HG03439 (cell line): ENCODE results near the gene PABPN1L.

Experiments
- ATAC-seq: cut with Tn5 transposase; IDR thresholded peaks from one replicate; pipeline ENCODE4 v1.9.1; 2021; ENCODE audit warnings: mild to moderate bottlenecking, moderate library complexity; ENCODE audit not compliant: unreplicated experiment

PABPN1L gene

GRCh38 chr16:88866151-88866920 lies at the start of gene PABPN1L:
Gene PABPN1L, minus strand, starts transcription at chr16:88866660. Its CDS starts 54 bp downstream, at chr16:88866606.
- no peak for ATAC-seq

- ATAC-seq, result no peak
Measured at GRCh38 chr16:88915639-88916327, 49.3 kb upstream of the PABPN1L start.

GRCh38 chr16:88914750-88915368 lies 48.4 kb upstream of the PABPN1L start:
- no peak for ATAC-seq

GRCh38 chr16:88913870-88914269 lies 47.4 kb upstream of the PABPN1L start:
- no peak for ATAC-seq

GRCh38 chr16:88913001-88913612 lies 46.6 kb upstream of the PABPN1L start:
- no peak for ATAC-seq

- ATAC-seq, result no peak
Measured at GRCh38 chr16:88912556-88912955, 46.1 kb upstream of the PABPN1L start.

- no peak for ATAC-seq
Measured at GRCh38 chr16:88911946-88912310, 45.5 kb upstream of the PABPN1L start.

- no peak for ATAC-seq
Measured at GRCh38 chr16:88911136-88911945, 44.9 kb upstream of the PABPN1L start.

GRCh38 chr16:88910284-88911135 lies 44.0 kb upstream of the PABPN1L start:
- no peak for ATAC-seq

- ATAC-seq, result no peak
Measured at GRCh38 chr16:88909431-88910210, 43.2 kb upstream of the PABPN1L start.

- ATAC-seq, result no peak
Measured at GRCh38 chr16:88908307-88908706, 41.8 kb upstream of the PABPN1L start.

GRCh38 chr16:88907768-88908167 lies 41.3 kb upstream of the PABPN1L start:
- no peak for ATAC-seq

GRCh38 chr16:88906535-88907105 lies 40.2 kb upstream of the PABPN1L start:
- ATAC-seq, result no peak

- ATAC-seq, result no peak
Measured at GRCh38 chr16:88906020-88906419, 39.6 kb upstream of the PABPN1L start.

GRCh38 chr16:88905563-88905962 lies 39.1 kb upstream of the PABPN1L start:
- ATAC-seq, result no peak

- ATAC-seq, result no peak
Measured at GRCh38 chr16:88904676-88905365, 38.4 kb upstream of the PABPN1L start.

GRCh38 chr16:88903267-88903666 lies 36.8 kb upstream of the PABPN1L start:
- ATAC-seq, result no peak

GRCh38 chr16:88902744-88903143 lies 36.3 kb upstream of the PABPN1L start:
- ATAC-seq, result no peak
